Sciatic nerve (tissue), 2 donors: ENCODE results near the gene NDUFA7. TPM values are rescaled to one million over a fixed set of nuclear protein-coding genes. Genes with fewer than 3 reads are reported as not detected.
"Not testable (repeated sequence)": the region's sequence is repeated elsewhere in the genome, so short reads cannot be mapped to it uniquely, and the experiment has no call there.

Experiments
- ATAC-seq: fragments of 200-7000 bp; cut with Tn5 transposase; one replicate; pipeline ENCODE4 v1.9.1; 2020; ENCODE audit warnings: mild to moderate bottlenecking, moderate library complexity
- DNase-seq: peaks from one replicate; pipeline ENCODE4 v3.0.0-alpha.2; 2020; ENCODE audit warnings: low spot score
- intact Hi-C: fragments of 100-400 bp; cut with DNase I; formaldehyde crosslinking; loops from one replicate; pipeline ENCODE4 v1.14.2; 2022
- total RNA-seq: library from RNA; stranded (reverse); fragmentation: NEBNext Ultra II Directional; extraction: Animal tissue kit (Norgen Biotek cat#: 25700); gene quantifications from one replicate; pipeline ENCODE4 v1.2.1, GENCODE V29; 2021
- donor health status: DM: no; HTN: no; CAD: no.
- donor health status: DM: no; HTN: no; CAD: no.

Gene NDUFA7
- total RNA-seq, 1 donor from 2014 or later: 24.7 TPM

DNA sequence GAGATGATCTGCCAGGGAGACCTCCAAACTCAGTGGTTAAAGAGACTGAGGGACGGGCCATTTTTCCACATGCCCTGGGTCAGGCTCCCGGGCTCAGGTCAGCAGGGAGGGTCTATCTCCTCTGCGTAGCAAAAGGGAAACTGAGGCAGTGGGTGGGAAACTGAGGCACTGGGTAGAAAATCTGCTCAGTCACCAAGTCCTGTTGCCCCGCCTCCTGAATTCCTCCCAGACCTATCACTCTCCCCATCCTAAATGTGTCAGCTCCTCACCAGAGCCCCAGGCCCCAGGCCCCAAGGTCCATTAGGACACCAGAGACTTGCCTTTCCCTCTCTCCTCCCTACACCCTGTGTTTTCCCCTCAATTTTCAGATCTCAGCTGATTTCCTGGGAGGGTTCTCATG is 15.4 kb downstream of the NDUFA7 start:
- intact Hi-C loops: no loop called here
- ATAC-seq: no peak
- DNase-seq: peak; percentile 45

DNA sequence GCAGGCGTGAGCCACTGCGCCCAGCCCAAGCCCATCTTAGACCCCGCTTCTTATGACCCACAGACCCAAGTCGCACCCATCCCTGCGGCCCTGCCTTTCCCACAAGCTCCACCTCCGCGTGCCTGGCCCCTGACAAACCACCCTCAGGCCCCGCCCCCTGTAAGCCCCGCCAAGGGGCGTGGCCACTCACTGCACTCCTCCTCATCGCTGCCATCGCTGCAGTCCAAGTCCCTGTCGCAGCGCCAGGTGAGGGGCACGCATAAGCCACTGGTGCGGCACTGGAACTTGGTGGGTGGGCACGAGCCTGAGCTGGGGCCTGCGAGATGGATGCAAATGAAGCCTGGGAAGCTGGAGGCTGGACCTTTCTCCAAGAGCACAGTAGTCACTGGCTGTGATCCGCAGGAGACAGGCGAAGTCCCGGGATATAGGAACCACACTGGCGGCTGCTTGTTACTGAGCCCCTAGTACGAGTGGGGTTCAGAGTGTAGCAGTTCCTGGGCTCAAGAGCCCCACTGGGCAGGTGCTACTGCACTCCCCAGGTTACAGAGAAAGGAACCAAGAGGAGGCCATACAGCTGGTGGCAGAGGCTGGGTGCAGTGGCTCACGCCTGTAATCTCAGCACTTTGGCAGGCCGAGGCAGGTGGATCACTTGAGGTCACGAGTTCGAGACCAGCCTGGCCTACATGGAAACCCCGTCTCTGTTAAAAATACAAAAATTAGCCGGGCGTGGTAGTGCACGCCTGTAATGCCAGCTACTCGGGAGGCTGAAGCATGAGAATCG is 16.1 kb downstream of the NDUFA7 start:
- intact Hi-C loops: no loop called here
- DNase-seq: peak; percentile 62
- ATAC-seq: no peak

DNA sequence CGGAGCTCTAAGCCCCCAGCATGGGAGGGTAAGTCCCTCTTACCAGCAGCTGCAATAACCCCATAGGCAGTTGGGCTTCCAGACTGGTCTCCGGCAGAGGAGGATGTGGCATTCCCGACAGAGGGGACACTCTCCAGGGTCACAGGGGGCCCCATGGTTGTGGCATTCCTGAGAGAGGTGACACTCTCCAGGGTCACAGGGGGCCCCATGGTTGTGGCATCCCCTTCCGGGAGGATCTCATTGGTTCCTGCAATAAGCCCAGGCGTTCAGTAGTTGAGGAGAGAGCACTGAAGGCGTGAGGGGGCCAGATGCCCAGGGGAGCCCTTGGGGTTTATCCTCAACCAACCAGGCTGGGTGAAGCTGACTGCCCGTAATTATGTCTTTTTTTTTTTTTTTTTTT is 18.4 kb downstream of the NDUFA7 start:
- no peak for DNase-seq
- intact Hi-C loops: no loop called here

DNA sequence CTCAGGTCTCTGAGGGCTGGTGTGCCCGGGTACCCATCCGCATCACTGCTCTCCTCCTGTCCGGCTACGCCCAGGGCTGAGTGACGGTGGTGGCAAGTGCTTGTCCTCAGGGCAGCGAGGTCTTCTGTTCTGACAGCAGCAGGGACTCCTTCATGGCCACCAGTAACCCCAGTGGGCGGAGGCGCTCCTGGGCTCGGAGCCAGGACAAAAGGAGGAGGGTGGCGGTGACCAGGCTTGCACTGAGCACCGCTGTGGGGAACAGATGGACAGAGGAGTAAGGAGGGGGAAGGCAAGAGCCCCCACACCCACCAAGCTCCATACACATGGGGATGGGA is 18.9 kb downstream of the NDUFA7 start:
- intact Hi-C loops: no loop called here
- DNase-seq (peak; percentile 69), ATAC-seq (peak; percentile 65)

More for the DNA sequence above, 18.4 kb downstream of the NDUFA7 start:
- ATAC-seq: no peak

DNA sequence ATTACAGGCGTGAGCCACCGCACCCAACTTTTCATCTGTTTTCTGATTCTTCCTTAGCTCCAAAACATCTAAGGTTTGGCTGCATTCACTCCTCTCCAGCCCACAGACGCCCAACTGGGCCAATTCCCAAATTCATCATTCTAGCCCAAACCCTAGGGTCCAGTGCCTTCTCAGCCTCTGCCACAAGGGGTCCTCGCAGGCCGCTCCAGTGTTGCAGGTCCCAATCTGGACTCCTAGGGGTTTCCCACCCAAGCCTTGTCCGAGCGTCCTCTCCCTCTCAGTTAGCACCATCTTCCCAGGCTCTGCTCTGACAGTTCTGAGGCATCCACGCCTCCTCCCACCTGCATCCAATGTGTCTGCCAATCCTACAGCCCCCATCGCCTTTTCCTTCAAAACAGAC is 29.8 kb downstream of the NDUFA7 start:
- ATAC-seq: peak; percentile 70
- DNase-seq, intact Hi-C loops: not testable (repeated sequence)

DNA sequence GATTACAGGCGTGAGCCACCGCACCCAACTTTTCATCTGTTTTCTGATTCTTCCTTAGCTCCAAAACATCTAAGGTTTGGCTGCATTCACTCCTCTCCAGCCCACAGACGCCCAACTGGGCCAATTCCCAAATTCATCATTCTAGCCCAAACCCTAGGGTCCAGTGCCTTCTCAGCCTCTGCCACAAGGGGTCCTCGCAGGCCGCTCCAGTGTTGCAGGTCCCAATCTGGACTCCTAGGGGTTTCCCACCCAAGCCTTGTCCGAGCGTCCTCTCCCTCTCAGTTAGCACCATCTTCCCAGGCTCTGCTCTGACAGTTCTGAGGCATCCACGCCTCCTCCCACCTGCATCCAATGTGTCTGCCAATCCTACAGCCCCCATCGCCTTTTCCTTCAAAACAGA is 44.7 kb downstream of the NDUFA7 start:
- DNase-seq, intact Hi-C loops: not testable (repeated sequence)
- ATAC-seq: peak; percentile 63

DNA sequence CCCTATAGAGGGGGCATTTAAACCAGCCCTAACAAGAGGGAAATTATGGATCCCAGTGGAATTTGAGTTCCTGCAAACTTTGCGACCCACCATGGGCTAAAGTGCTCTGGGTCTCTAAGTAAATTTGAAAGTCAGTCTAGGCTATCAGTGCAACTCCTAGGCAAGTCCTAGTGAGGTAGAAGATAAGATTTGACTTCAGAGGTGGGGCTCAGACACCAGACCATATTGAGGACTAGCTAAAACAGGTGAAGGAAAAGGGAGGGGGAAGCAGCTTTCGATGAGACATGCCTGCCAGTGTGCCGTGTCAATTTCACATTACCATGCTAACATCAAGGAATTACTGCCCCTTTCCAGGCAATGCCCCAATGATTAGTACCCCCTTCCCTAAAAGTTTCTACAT is 51.5 kb downstream of the NDUFA7 start:
- intact Hi-C loops: no loop called here
- ATAC-seq (no peak), DNase-seq (no peak)

DNA sequence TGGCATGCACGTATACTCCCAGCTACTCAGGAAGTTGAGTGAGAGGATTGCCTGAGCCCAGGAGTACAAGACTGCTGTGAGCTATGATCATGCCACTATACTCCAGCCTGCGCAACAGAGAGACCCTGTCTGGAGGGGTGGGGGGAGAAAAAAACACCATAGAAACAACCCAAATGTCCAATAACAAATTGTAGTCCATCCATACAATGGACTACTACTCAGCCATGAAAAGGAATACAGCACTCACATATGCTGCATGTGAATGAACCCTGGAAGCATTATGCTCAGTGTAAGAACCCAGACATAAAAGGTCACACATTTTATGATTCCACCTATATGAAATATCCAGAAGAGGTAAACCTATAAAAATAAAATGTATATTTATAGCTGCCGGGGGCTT is 55.3 kb downstream of the NDUFA7 start:
- ATAC-seq: no peak
- intact Hi-C loops: no loop called here
- no peak for DNase-seq

DNA sequence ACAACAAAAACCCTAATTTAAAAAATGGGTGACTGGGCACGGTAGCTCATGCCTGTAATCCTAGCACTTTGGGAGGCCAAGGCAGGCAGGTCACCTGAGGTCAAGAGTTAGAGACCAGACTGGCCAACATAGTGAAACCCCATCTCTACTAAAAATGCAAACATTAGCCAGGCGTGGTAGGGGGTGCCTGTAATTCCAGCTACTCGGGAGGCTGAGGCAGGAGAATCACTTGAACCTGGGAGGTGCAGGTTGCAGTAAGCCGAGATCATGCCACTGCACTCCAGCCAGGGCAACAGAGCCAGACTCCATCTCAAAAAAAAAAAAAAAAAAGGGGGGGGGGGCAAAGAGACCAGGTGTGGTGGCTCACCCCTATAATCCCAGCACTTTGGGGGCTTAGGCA is 56.9 kb downstream of the NDUFA7 start:
- DNase-seq, intact Hi-C loops, ATAC-seq: not testable (repeated sequence)

DNA sequence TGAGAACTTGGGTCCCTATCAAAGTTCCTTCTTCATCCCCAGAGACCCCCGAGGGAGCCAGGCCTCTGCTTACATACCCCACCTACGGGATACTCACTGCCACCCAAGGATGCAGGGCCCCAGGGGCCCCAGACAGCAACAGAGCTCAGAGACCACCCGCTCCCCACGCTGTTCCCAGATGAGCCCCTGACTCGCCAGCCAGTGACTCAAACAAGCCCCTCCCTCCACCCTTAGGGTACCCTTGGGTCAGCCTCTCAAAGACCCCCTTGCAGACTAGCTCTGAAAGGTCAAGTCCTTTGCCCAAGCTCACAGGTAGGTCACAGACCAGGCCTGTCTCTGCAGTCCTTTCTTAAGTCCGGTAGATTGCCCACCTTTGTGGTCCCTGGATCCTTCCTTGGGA is 58.7 kb downstream of the NDUFA7 start:
- intact Hi-C loops: no loop called here
- peak; percentile 53 for DNase-seq
- ATAC-seq: no peak

DNA sequence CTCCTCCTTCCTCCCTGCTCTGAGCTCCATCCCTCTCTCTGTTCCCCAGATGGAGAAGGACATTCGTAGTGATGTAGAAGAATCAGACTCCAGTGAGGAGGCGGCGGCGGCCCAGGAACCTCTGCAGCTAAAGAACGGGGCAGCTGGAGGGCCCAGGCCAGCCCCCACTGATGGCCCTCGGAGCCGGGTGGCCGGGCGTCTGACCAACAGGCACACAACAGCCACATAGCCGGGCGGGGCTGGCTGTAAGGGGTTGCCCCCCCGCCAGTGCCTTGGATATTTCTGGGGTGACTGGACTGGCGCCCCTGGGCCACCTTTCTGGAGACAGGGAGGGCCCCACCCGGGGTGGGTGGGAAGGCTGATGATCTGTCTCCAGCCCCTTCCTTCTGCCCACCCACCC is 59.3 kb downstream of the NDUFA7 start:
- intact Hi-C loops: no loop called here
- ATAC-seq: no peak

DNA sequence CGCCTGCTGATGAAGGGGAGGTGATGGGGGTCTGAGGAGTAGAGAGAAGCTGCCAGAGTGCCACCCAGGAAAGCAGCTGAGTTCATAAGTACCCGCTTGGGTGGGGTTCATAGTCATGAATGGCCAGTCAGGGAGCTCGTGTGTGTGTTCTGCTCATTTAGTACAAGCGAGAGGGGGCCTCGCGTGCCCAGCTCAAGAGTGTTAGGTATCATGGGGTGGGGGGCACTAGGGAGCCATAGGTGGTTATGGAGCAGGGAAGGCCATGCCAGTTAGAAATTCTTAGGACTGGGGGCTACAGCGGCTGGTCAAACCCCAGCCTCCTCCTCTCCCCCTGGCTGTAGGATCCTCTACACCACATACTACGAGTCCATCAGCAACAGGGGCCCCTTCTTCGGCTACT is 59.8 kb downstream of the NDUFA7 start:
- DNase-seq: no peak
- intact Hi-C loops: no loop called here
- ATAC-seq: no peak

More for the DNA sequence above, 59.3 kb downstream of the NDUFA7 start:
- peak; percentile 56 for DNase-seq

Other genes with a start within 250 kb of the NDUFA7 start
- 0.85 TPM for gene FBN3, start 171.8 kb downstream of the NDUFA7 start, total RNA-seq
- 66.9 TPM for gene CERS4, start 112.0 kb downstream of the NDUFA7 start, total RNA-seq
- 23.8 TPM for gene CD320, start 13.0 kb downstream of the NDUFA7 start, total RNA-seq
- 893 TPM for gene RPS28, start 121 bp upstream of the NDUFA7 start, total RNA-seq
- 28.2 TPM for gene KANK3, start 21.9 kb upstream of the NDUFA7 start, total RNA-seq
- 9.2 TPM for gene ANGPTL4, start 42.8 kb upstream of the NDUFA7 start, total RNA-seq
- 91.6 TPM for gene RAB11B, start 69.0 kb upstream of the NDUFA7 start, total RNA-seq
- 44.7 TPM for gene MARCHF2, start 91.9 kb upstream of the NDUFA7 start, total RNA-seq
- 154 TPM for gene HNRNPM, start 123.6 kb upstream of the NDUFA7 start, total RNA-seq
- gene PRAM1, start 181.3 kb upstream of the NDUFA7 start, total RNA-seq: 8.8 TPM
- 22.2 TPM for gene ZNF414, start 192.8 kb upstream of the NDUFA7 start, total RNA-seq